ENCODE measurements around the gene CSK. TPM values are rescaled to one million over a fixed set of nuclear protein-coding genes. Genes with fewer than 3 reads are reported as not detected.

The CSK gene
- total and polyA plus RNA-seq, 2 experiments from 2014 or later = 13.6 to 27.5 TPM

DNA sequence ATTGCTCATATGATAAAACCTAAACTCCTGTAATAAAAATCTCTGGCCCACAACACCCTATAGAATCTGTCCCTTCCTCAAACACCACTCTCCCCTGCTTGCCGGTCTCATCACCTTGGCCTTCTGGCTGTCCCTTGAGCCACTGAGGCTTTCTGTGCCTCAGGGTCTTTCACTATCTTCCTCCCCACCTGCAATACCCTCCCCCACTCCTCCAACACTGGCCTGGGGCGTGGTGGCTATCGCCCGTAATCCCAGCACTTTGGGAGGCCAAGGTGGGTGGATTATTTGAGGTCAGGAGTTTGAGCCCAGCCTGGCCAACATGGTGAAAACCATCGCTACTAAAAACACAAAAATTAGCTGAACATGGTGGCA, 3.3 kb upstream of the CSK start:
- Mint-ChIP-seq H3K4me1 (peaks cover 44% of the 10 kb centered on the region), H3K27me3 (ENCODE audit: insufficient read depth, low read depth, poor library complexity) (peaks cover 28% of the 10 kb centered on the region), H3K9me3 (no peaks in the 10 kb centered on the region), H3K27ac (no peak overlapping the region), H3K4me3 (no peak overlapping the region), H3K36me3 (ENCODE audit: low read depth) (no peaks in the 10 kb centered on the region)
- H3K36me3 ChIP-seq (ENCODE audit: insufficient read depth) = no peaks in the 10 kb centered on the region
- peaks cover 20% of the 10 kb centered on the region for H3K4me1 ChIP-seq (ENCODE audit: insufficient read depth)
- no peaks in the 10 kb centered on the region for H3F3A ChIP-seq (replicated peaks; ENCODE audit: low read depth)
- H3K79me2 ChIP-seq (replicated peaks; ENCODE audit: insufficient read depth) = peaks cover 5% of the 10 kb centered on the region
- peaks cover 19% of the 10 kb centered on the region for H3K27me3 ChIP-seq (ENCODE audit: insufficient read depth)
- 0 out of 2 replicates have a peak, but pooled peaks cover 10% of the 10 kb centered on the region for H4K20me1 ChIP-seq (replicated peaks; ENCODE audit: insufficient read depth)
- DNase-seq (ENCODE audit: low spot score) (no peak), ATAC-seq (no peak)
- no peak overlapping the region for H2AFZ ChIP-seq
- H3K27ac ChIP-seq (ENCODE audit: low read depth) = no peak overlapping the region
- H3K4me2 ChIP-seq = no peak overlapping the region
- no peaks in the 10 kb centered on the region for H3K9me2 ChIP-seq (ENCODE audit: insufficient read depth)
- no peak overlapping the region for H3K4me3 ChIP-seq
- TF ChIP-seq EZH2phosphoT487 (IDR thresholded peaks at IDR 0.05; ENCODE audit: unreplicated experiment) = no peak
- TF ChIP-seq ZNF331 (CRISPR knock-in tag; IDR thresholded peaks at IDR 0.05; ENCODE audit: low read depth) = no peak
- no peak for TF ChIP-seq ZNF114 (CRISPR knock-in tag; IDR thresholded peaks at IDR 0.05)
- no peak for TF ChIP-seq CREB1 (CRISPR knock-in tag; IDR thresholded peaks at IDR 0.05; ENCODE audit: low read depth)
- TF ChIP-seq NANOG (IDR thresholded peaks at IDR 0.05; ENCODE audit: borderline replicate concordance) = no peak
- TF ChIP-seq, protein P1, sequence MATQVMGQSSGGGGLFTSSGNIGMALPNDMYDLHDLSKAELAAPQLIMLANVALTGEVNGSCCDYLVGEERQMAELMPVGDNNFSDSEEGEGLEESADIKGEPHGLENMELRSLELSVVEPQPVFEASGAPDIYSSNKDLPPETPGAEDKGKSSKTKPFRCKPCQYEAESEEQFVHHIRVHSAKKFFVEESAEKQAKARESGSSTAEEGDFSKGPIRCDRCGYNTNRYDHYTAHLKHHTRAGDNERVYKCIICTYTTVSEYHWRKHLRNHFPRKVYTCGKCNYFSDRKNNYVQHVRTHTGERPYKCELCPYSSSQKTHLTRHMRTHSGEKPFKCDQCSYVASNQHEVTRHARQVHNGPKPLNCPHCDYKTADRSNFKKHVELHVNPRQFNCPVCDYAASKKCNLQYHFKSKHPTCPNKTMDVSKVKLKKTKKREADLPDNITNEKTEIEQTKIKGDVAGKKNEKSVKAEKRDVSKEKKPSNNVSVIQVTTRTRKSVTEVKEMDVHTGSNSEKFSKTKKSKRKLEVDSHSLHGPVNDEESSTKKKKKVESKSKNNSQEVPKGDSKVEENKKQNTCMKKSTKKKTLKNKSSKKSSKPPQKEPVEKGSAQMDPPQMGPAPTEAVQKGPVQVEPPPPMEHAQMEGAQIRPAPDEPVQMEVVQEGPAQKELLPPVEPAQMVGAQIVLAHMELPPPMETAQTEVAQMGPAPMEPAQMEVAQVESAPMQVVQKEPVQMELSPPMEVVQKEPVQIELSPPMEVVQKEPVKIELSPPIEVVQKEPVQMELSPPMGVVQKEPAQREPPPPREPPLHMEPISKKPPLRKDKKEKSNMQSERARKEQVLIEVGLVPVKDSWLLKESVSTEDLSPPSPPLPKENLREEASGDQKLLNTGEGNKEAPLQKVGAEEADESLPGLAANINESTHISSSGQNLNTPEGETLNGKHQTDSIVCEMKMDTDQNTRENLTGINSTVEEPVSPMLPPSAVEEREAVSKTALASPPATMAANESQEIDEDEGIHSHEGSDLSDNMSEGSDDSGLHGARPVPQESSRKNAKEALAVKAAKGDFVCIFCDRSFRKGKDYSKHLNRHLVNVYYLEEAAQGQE (IDR thresholded peaks at IDR 0.05; ENCODE audit: unreplicated experiment) = no peak
- TF ChIP-seq, protein P2, sequence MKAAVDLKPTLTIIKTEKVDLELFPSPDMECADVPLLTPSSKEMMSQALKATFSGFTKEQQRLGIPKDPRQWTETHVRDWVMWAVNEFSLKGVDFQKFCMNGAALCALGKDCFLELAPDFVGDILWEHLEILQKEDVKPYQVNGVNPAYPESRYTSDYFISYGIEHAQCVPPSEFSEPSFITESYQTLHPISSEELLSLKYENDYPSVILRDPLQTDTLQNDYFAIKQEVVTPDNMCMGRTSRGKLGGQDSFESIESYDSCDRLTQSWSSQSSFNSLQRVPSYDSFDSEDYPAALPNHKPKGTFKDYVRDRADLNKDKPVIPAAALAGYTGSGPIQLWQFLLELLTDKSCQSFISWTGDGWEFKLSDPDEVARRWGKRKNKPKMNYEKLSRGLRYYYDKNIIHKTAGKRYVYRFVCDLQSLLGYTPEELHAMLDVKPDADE (IDR thresholded peaks at IDR 0.05) = no peak
- no peak for TF ChIP-seq EZH2 (IDR thresholded peaks at IDR 0.05; ENCODE audit: low read depth, unreplicated experiment)
- no peak for TF ChIP-seq STAT1 (IDR thresholded peaks at IDR 0.05; ENCODE audit: unreplicated experiment)
- no peak for TF ChIP-seq JUNB (IDR thresholded peaks at IDR 0.05; ENCODE audit: unreplicated experiment)
- TF ChIP-seq, protein P3, sequence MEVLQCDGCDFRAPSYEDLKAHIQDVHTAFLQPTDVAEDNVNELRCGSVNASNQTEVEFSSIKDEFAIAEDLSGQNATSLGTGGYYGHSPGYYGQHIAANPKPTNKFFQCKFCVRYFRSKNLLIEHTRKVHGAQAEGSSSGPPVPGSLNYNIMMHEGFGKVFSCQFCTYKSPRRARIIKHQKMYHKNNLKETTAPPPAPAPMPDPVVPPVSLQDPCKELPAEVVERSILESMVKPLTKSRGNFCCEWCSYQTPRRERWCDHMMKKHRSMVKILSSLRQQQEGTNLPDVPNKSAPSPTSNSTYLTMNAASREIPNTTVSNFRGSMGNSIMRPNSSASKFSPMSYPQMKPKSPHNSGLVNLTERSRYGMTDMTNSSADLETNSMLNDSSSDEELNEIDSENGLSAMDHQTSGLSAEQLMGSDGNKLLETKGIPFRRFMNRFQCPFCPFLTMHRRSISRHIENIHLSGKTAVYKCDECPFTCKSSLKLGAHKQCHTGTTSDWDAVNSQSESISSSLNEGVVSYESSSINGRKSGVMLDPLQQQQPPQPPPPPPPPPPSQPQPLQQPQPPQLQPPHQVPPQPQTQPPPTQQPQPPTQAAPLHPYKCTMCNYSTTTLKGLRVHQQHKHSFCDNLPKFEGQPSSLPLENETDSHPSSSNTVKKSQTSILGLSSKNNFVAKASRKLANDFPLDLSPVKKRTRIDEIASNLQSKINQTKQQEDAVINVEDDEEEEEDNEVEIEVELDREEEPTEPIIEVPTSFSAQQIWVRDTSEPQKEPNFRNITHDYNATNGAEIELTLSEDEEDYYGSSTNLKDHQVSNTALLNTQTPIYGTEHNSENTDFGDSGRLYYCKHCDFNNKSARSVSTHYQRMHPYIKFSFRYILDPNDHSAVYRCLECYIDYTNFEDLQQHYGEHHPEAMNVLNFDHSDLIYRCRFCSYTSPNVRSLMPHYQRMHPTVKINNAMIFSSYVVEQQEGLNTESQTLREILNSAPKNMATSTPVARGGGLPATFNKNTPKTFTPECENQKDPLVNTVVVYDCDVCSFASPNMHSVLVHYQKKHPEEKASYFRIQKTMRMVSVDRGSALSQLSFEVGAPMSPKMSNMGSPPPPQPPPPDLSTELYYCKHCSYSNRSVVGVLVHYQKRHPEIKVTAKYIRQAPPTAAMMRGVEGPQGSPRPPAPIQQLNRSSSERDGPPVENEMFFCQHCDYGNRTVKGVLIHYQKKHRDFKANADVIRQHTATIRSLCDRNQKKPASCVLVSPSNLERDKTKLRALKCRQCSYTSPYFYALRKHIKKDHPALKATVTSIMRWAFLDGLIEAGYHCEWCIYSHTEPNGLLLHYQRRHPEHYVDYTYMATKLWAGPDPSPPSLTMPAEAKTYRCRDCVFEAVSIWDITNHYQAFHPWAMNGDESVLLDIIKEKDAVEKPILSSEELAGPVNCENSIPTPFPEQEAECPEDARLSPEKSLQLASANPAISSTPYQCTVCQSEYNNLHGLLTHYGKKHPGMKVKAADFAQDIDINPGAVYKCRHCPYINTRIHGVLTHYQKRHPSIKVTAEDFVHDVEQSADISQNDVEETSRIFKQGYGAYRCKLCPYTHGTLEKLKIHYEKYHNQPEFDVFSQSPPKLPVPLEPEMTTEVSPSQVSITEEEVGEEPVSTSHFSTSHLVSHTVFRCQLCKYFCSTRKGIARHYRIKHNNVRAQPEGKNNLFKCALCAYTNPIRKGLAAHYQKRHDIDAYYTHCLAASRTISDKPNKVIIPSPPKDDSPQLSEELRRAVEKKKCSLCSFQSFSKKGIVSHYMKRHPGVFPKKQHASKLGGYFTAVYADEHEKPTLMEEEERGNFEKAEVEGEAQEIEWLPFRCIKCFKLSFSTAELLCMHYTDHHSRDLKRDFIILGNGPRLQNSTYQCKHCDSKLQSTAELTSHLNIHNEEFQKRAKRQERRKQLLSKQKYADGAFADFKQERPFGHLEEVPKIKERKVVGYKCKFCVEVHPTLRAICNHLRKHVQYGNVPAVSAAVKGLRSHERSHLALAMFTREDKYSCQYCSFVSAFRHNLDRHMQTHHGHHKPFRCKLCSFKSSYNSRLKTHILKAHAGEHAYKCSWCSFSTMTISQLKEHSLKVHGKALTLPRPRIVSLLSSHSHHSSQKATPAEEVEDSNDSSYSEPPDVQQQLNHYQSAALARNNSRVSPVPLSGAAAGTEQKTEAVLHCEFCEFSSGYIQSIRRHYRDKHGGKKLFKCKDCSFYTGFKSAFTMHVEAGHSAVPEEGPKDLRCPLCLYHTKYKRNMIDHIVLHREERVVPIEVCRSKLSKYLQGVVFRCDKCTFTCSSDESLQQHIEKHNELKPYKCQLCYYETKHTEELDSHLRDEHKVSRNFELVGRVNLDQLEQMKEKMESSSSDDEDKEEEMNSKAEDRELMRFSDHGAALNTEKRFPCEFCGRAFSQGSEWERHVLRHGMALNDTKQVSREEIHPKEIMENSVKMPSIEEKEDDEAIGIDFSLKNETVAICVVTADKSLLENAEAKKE (CRISPR knock-in tag; IDR thresholded peaks at IDR 0.05) = no peak
- TF ChIP-seq POLR2AphosphoS5 (IDR thresholded peaks at IDR 0.05; ENCODE audit: low read depth) = no peak
- TF ChIP-seq, protein P4, sequence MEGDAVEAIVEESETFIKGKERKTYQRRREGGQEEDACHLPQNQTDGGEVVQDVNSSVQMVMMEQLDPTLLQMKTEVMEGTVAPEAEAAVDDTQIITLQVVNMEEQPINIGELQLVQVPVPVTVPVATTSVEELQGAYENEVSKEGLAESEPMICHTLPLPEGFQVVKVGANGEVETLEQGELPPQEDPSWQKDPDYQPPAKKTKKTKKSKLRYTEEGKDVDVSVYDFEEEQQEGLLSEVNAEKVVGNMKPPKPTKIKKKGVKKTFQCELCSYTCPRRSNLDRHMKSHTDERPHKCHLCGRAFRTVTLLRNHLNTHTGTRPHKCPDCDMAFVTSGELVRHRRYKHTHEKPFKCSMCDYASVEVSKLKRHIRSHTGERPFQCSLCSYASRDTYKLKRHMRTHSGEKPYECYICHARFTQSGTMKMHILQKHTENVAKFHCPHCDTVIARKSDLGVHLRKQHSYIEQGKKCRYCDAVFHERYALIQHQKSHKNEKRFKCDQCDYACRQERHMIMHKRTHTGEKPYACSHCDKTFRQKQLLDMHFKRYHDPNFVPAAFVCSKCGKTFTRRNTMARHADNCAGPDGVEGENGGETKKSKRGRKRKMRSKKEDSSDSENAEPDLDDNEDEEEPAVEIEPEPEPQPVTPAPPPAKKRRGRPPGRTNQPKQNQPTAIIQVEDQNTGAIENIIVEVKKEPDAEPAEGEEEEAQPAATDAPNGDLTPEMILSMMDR (conservative IDR thresholded peaks at IDR 0.05; ENCODE audit: low read depth in 2 of 2) = no peak

Data from GM23338 (cell line).